Endothelial cell of umbilical vein (primary cell): ENCODE data around the gene VAC14. TPM values are rescaled to one million over a fixed set of nuclear protein-coding genes. Genes with fewer than 3 reads are reported as not detected.

Experiments
- BruUV-seq: library from RNA; stranded (reverse); fragments of 400-500 nt; replicated peaks from 2 replicates; lab custom pipeline; 2021; lab: Mats Ljungman, UMichigan
- CTCF ChIA-PET: fragments of 300-600, 350-600 bp; sonication (Branson Sonifier 250); formaldehyde crosslinking; loops from one replicate; lab custom pipeline; 2021; ENCODE audit warnings: antibody characterized with exemption, inconsistent platforms; lab: Charles Lee
- POLR2A ChIA-PET: fragments of 300-600, 350-600 bp; sonication (Branson Sonifier 250); formaldehyde crosslinking; loops from one replicate; lab custom pipeline; 2021; ENCODE audit warnings: antibody characterized with exemption, inconsistent platforms; lab: Charles Lee
- DNase-seq: peaks from one replicate; pipeline ENCODE4 v3.0.0-alpha.2; 2011; ENCODE audit warnings: low read depth, low spot score
- FAIRE-seq: peaks from 2 replicates; lab custom pipeline; 2011; peaks lifted over from hg19 to GRCh38; lab: Jason Lieb, UNC
- H2AFZ ChIP-seq: 2 replicates; pipeline ENCODE4 v1.6.0; 2012; ENCODE audit warnings: low read depth, low read length, control low read depth, inconsistent platforms
- H3K27ac ChIP-seq: 2 replicates; pipeline ENCODE4 v1.5.1; 2011; ENCODE audit warnings: low read depth, mild to moderate bottlenecking, control low read depth, low read length, moderate library complexity; ENCODE audit not compliant: insufficient read depth
- H3K27me3 ChIP-seq, 2 experiments: 2 replicates each; pipeline versions ENCODE4 v1.6.0 to v1.6.1; 2011; ENCODE audit warnings: low read length in 2 of 2, mixed read lengths in 1 of 2; ENCODE audit not compliant: control insufficient read depth in 2 of 2, insufficient read depth in 2 of 2
- H3K36me3 ChIP-seq, 2 experiments: 2 replicates in 1 of 2; 3 replicates in 1 of 2; pipeline ENCODE4 v1.5.1; 2011; ENCODE audit warnings: low read length in 2 of 2, mild to moderate bottlenecking in 1 of 2, moderate library complexity in 1 of 2; ENCODE audit not compliant: control insufficient read depth in 2 of 2, insufficient read depth in 2 of 2; ENCODE audit errors: extremely low read depth in 1 of 2
- H3K4me1 ChIP-seq: 3 replicates; pipeline ENCODE4 v1.5.1; 2011; ENCODE audit warnings: mild to moderate bottlenecking, low read length; ENCODE audit not compliant: control insufficient read depth, insufficient read depth; ENCODE audit errors: extremely low read depth
- H3K4me2 ChIP-seq: 2 replicates; pipeline ENCODE4 v1.6.1; 2011; ENCODE audit warnings: low read length, control low read depth, mixed read lengths; ENCODE audit not compliant: insufficient read depth
- H3K4me3 ChIP-seq, 3 experiments: fragments of 200-600 bp in 1 of 3; sonication (generic), shearing (Covaris generic) in 1 of 3; replicated peaks in 1 of 3; 2 replicates each; pipeline ENCODE4 v1.5.1; 2011 to 2016; ENCODE audit warnings: control low read depth in 3 of 3, low read length in 3 of 3, mild to moderate bottlenecking in 2 of 3, inconsistent platforms in 1 of 3, low read depth in 1 of 3, moderate library complexity in 1 of 3; ENCODE audit not compliant: insufficient read depth in 1 of 3
- H3K79me2 ChIP-seq: 2 replicates; pipeline ENCODE4 v1.6.0; 2012; ENCODE audit warnings: low read length, inconsistent platforms; ENCODE audit not compliant: control insufficient read depth, insufficient read depth
- H3K9ac ChIP-seq: replicated peaks from 2 replicates; pipeline ENCODE3; 2011; ENCODE audit warnings: low read length, control low read depth; ENCODE audit not compliant: insufficient read depth; ENCODE audit errors: extremely low read depth
- H3K9me1 ChIP-seq: replicated peaks from 3 replicates; pipeline ENCODE4 v1.6.0; 2011; ENCODE audit warnings: mild to moderate bottlenecking, low read length; ENCODE audit not compliant: control insufficient read depth, insufficient read depth; ENCODE audit errors: extremely low read depth
- H3K9me3 ChIP-seq: replicated peaks from 2 replicates; pipeline ENCODE4 v1.5.1; 2012; ENCODE audit warnings: low read length, inconsistent platforms; ENCODE audit not compliant: control insufficient read depth, insufficient read depth
- H4K20me1 ChIP-seq: replicated peaks from 2 replicates; pipeline ENCODE3; 2011; ENCODE audit warnings: mild to moderate bottlenecking, low read length; ENCODE audit not compliant: control insufficient read depth, insufficient read depth; ENCODE audit errors: extremely low read depth
- EZH2 ChIP-seq: IDR thresholded peaks from 2 replicates; pipeline ENCODE4 v1.6.1; 2012; ENCODE audit warnings: borderline replicate concordance, low read depth, mild to moderate bottlenecking, moderate library complexity, low read length, inconsistent platforms; ENCODE audit not compliant: severe bottlenecking
- FOS ChIP-seq: IDR thresholded peaks from 2 replicates; pipeline ENCODE4 v1.6.1; 2011; ENCODE audit warnings: mild to moderate bottlenecking, low read length, moderate library complexity, borderline replicate concordance; ENCODE audit not compliant: insufficient read depth
- GATA2 ChIP-seq: IDR thresholded peaks from 2 replicates; pipeline ENCODE4 v1.7.0; 2011; ENCODE audit warnings: low read depth, mild to moderate bottlenecking, moderate library complexity, mixed read lengths, low read length; ENCODE audit not compliant: insufficient read length, insufficient read depth
- JUN ChIP-seq: IDR thresholded peaks from 2 replicates; pipeline ENCODE4 v1.6.1; 2011; ENCODE audit warnings: borderline replicate concordance, low read depth; ENCODE audit not compliant: insufficient read length, insufficient read depth
- MYC ChIP-seq: IDR thresholded peaks from one replicate; pipeline ENCODE4 v1.6.1; 2011; ENCODE audit warnings: mild to moderate bottlenecking, low read depth, low read length
- POLR2A ChIP-seq: IDR thresholded peaks from 2 replicates; pipeline ENCODE4 v1.6.1; 2012; ENCODE audit warnings: low read depth, mild to moderate bottlenecking, control low read depth, low read length
- POLR2AphosphoS5 ChIP-seq: IDR thresholded peaks from 2 replicates; pipeline ENCODE4 v1.6.1; 2012; ENCODE audit warnings: low read depth, mild to moderate bottlenecking, control low read depth, low read length, moderate library complexity; ENCODE audit not compliant: insufficient read depth
- dilution Hi-C: fragments of 300-500 bp; cut with MboI; formaldehyde crosslinking; loops from one replicate; pipeline ENCODE4 v1.15.0; 2019; ENCODE audit warnings: low sequenced_read_pairs; ENCODE audit not compliant: extremely low pct_ligation_motif_present
- intact Hi-C: fragments of 100-400 bp; cut with micrococcal nuclease; formaldehyde crosslinking; loops from one replicate; pipeline ENCODE4 v1.10.0; 2022
- polyA plus RNA-seq, 4 experiments: library from polyadenylated mRNA; depleted of rRNA in 3 of 4; stranded (reverse) in 3 of 4; unstranded in 1 of 4; fragments of >200 nt; gene quantifications; 2 replicates each; pipeline versions ENCODE4 v1.2.1 to v1.2.3, GENCODE V29; 2011 to 2012; ENCODE audit warnings: missing spikeins in 1 of 4
- total RNA-seq: library from RNA; stranded (reverse); gene quantifications from 2 replicates; pipeline ENCODE4 v1.2.3, GENCODE V29; 2021
- TF ChIP-seq, protein P1 (sequence below): IDR thresholded peaks from 2 replicates; pipeline ENCODE4 v1.6.1; 2011; ENCODE audit not compliant: insufficient read depth, insufficient read length
- TF ChIP-seq, protein P2 (sequence below), 2 donors: IDR thresholded peaks; 1 replicate in 1 of 2; 2 replicates in 1 of 2; pipeline ENCODE4 v1.5.1; 2011; ENCODE audit warnings: low read length in 2 of 2, mild to moderate bottlenecking in 2 of 2, moderate library complexity in 2 of 2, control low read depth in 1 of 2, inconsistent platforms in 1 of 2, low read depth in 1 of 2; ENCODE audit not compliant: insufficient read depth in 1 of 2; ENCODE audit errors: extremely low read depth in 1 of 2

VAC14 gene
- total and polyA plus RNA-seq, 2 donors (not counting 3 experiments of a cell fraction or from before 2014, with no cell fraction given): 37.6 to 57.9 TPM

DNA sequence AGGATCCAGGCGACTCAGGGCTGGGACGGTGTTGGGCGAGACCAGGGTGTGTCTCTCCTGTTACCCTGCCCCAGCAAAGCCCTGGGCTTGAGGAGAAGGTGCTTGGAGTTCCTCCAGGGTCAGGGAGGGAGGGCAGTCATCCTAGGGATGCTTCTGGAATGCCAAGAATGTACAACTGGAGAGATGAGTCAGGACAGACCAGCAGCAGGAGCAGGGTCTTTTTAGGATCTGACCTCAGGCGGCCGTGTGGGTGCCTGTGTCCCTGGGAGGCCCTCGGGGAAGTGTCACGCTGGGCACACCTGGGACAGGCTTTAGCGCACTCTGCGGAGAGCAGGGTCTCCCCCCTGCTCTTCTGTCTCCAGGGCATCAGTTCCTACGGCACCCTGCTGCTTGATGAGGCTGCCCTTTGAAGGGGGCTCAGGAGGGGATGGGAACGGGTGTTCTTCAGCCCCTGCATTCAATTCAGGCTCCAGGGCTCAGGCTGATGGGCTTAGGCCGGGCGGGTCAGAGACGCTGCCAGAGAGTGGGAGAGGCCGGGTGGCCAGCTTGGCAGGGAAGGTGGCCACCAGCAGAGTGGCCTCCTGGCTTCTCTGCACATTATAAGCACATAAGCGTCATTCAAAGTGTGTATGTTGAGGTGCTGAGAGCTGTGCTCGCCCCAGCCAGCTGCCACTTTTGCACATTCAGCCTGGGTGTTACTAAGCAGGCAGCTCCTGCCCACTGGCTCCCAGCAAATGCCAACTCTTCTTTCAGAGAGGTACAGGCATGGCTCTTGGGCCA, 106.7 kb downstream of the VAC14 start:
- H3K9me3 ChIP-seq: no peaks in the 10 kb centered on the region
- H3K9me1 ChIP-seq: no peaks in the 10 kb centered on the region
- H4K20me1 ChIP-seq: no peaks in the 10 kb centered on the region
- TF ChIP-seq JUN (peak; percentile 39), POLR2A (no peak), POLR2AphosphoS5 (peak; percentile 64), FOS (no peak), EZH2 (no peak), GATA2 (no peak), MYC (no peak)
- TF ChIP-seq, protein P1, sequence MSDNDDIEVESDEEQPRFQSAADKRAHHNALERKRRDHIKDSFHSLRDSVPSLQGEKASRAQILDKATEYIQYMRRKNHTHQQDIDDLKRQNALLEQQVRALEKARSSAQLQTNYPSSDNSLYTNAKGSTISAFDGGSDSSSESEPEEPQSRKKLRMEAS: no peak
- TF ChIP-seq, protein P2, sequence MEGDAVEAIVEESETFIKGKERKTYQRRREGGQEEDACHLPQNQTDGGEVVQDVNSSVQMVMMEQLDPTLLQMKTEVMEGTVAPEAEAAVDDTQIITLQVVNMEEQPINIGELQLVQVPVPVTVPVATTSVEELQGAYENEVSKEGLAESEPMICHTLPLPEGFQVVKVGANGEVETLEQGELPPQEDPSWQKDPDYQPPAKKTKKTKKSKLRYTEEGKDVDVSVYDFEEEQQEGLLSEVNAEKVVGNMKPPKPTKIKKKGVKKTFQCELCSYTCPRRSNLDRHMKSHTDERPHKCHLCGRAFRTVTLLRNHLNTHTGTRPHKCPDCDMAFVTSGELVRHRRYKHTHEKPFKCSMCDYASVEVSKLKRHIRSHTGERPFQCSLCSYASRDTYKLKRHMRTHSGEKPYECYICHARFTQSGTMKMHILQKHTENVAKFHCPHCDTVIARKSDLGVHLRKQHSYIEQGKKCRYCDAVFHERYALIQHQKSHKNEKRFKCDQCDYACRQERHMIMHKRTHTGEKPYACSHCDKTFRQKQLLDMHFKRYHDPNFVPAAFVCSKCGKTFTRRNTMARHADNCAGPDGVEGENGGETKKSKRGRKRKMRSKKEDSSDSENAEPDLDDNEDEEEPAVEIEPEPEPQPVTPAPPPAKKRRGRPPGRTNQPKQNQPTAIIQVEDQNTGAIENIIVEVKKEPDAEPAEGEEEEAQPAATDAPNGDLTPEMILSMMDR (IDR thresholded peaks at IDR 0.05; ENCODE audit: extremely low read depth in 1 of 2, insufficient read depth in 1 of 2, low read depth in 1 of 2, low read length in 2 of 2): no peak
- BruUV-seq: no TSS peak
- H2AFZ ChIP-seq: no peak overlapping the region
- no peak overlapping the region for H3K4me3 ChIP-seq
- H3K27ac ChIP-seq: peak overlapping the region; percentile 2
- ChIA-PET CTCF (interaction anchor here (3.2 kb wide), 1 partner anchor 77 kb away, joined by 19 read pairs; no protein-coding TSS in a partner anchor), POLR2A (no interaction called here)
- dilution Hi-C loops (no loop called here), intact Hi-C loops (no loop called here)
- no peak overlapping the region for H3K9ac ChIP-seq
- no peaks in the 10 kb centered on the region for H3K79me2 ChIP-seq
- H3K4me2 ChIP-seq: no peak overlapping the region
- H3K36me3 ChIP-seq: no peaks in the 10 kb centered on the region
- FAIRE-seq (peak; percentile 69), DNase-seq (no peak)
- H3K4me1 ChIP-seq: peaks cover 35% of the 10 kb centered on the region
- no peaks in the 10 kb centered on the region for H3K27me3 ChIP-seq
